Gastroesophageal sphincter (tissue), 4 donors: ENCODE measurements around the gene HADH. TPM values are rescaled to one million over a fixed set of nuclear protein-coding genes. Genes with fewer than 3 reads are reported as not detected.
A peak's percentile ranks its signal among the peaks of the same experiment; 100 is the strongest.

Experiments
- ATAC-seq: fragments of 150-250 bp; one replicate; pipeline ENCODE4 v1.9.1; 2016; ENCODE audit warnings: mild to moderate bottlenecking, moderate library complexity
- H3K27ac ChIP-seq, 4 donors: fragments of 200-600 bp; sonication (generic) in 3 of 4; 1 replicate in 3 of 4; 2 replicates in 1 of 4; pipeline ENCODE4 v1.5.1; 2016 to 2019
- H3K27me3 ChIP-seq: fragments of 200-600 bp; sonication (generic); one replicate; pipeline ENCODE4 v1.5.1; 2019
- H3K36me3 ChIP-seq, 2 donors: fragments of 200-600 bp; sonication (generic); one replicate each; pipeline ENCODE4 v1.5.1; 2019; ENCODE audit warnings: control low read depth in 1 of 2
- H3K4me1 ChIP-seq, 3 donors: fragments of 200-600 bp; sonication (generic); 1 replicate in 2 of 3; 2 replicates in 1 of 3; pipeline ENCODE4 v1.5.1; 2016 to 2019; ENCODE audit warnings: control low read depth in 2 of 3
- H3K4me3 ChIP-seq, 2 donors: fragments of 200-600 bp; sonication (generic); one replicate each; pipeline ENCODE4 v1.5.1; 2019; ENCODE audit warnings: mild to moderate bottlenecking in 1 of 2, moderate library complexity in 1 of 2
- H3K9me3 ChIP-seq, 3 donors: fragments of 200-600 bp; sonication (generic); one replicate each; pipeline ENCODE4 v1.5.1; 2017 to 2019; ENCODE audit warnings: control low read depth in 2 of 3
- EP300 ChIP-seq: sonication (generic); formaldehyde crosslinking; IDR thresholded peaks from one replicate; pipeline ENCODE4 v1.6.1; 2017; ENCODE audit warnings: antibody characterized with exemption, mild to moderate bottlenecking
- POLR2A ChIP-seq, 2 donors: fragments of 450-650 bp; IDR thresholded peaks; one replicate each; pipeline ENCODE4 v1.6.1; 2017; ENCODE audit warnings: antibody characterized with exemption in 2 of 2, mild to moderate bottlenecking in 2 of 2, moderate library complexity in 1 of 2
- POLR2AphosphoS5 ChIP-seq: sonication (generic); formaldehyde crosslinking; IDR thresholded peaks from one replicate; pipeline ENCODE4 v1.6.1; 2017; ENCODE audit warnings: antibody characterized with exemption
- WGBS, 2 donors: methylation state at CpG; one replicate each; pipeline ENCODE4 v1.1.5; 2018; ENCODE audit warnings: low coverage in 1 of 2; 5-methylcytosine and 5-hydroxymethylcytosine counted together
- total RNA-seq, 4 donors: library from RNA; depleted of rRNA; stranded (reverse); fragments of >200 nt; gene quantifications; one replicate each; pipeline ENCODE4 v1.1.0, GENCODE V29; 2016
- TF ChIP-seq, protein P1 (sequence below), 4 experiments: fragments of 200-600 bp in 2 of 4; fragments of 450-650 bp in 2 of 4; sonication (generic) in 1 of 4; IDR thresholded peaks; one replicate each; pipeline ENCODE4 v1.5.1; 2017 to 2019; ENCODE audit warnings: antibody characterized with exemption in 4 of 4, mild to moderate bottlenecking in 2 of 4, moderate library complexity in 2 of 4

Gene HADH
- 100 to 1,000 TPM in 2 of 4 donors, 10 to 100 TPM in 2; 88.9 to 148 (median 112) TPM for total RNA-seq

DNA sequence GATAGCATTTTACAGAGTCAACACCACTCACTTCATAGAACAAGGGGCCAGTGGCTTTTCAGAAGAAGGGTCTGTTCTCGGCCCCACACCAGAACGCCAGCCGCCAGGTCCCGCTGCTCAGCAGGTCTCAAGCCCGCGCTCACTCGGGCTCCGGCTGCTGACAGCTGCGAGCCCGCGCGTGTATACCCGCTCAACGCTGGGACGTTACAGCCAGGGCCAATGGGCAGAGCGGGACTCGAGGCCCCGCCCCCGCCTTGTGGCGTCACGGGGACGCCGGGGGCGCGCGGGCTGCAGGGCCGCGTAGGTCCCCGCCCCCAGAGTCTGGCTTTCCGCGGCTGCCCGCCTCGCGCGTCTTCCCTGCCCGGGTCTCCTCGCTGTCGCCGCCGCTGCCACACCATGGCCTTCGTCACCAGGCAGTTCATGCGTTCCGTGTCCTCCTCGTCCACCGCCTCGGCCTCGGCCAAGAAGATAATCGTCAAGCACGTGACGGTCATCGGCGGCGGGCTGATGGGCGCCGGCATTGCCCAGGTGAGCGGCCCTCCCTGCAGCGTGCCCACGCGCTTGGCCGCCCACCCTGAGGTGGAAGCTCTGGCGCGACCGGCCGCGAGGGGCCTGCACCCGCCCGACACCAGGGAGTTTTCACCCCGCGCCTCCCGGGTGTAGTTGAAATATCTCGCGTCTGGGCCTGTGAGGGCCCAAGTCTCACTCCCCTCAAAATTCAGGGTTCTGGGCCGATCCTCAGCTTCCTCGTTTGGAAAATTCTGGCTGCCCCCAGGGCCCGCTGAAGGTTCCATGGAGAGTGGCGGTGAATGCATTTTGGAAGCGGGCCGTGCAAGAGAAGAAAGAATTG is at the start of gene HADH:
Gene HADH, plus strand, starts transcription at position 353 of the 850 bp plus-strand sequence. Its CDS starts 44 bp downstream, at position 397.
- Histone ChIP-seq H3K27ac (peak within 1 kb of the TSS; percentile 62 to 98 (median 94)), H3K4me1 (peaks cover 3 to 66% (median 13%) of the 10 kb centered on the region in 3 donors), H3K9me3 (no peaks in the 10 kb centered on the region), H3K4me3 (peak within 1 kb of the TSS; percentile 56 to 85), H3K36me3 (no peaks in the 10 kb centered on the region), H3K27me3 (no peaks in the 10 kb centered on the region)
- TF ChIP-seq POLR2A (IDR thresholded peaks at IDR 0.05) (peak; percentile 89 to 97), POLR2AphosphoS5 (peak; percentile 98), EP300 (no peak)
- TF ChIP-seq, protein P1, sequence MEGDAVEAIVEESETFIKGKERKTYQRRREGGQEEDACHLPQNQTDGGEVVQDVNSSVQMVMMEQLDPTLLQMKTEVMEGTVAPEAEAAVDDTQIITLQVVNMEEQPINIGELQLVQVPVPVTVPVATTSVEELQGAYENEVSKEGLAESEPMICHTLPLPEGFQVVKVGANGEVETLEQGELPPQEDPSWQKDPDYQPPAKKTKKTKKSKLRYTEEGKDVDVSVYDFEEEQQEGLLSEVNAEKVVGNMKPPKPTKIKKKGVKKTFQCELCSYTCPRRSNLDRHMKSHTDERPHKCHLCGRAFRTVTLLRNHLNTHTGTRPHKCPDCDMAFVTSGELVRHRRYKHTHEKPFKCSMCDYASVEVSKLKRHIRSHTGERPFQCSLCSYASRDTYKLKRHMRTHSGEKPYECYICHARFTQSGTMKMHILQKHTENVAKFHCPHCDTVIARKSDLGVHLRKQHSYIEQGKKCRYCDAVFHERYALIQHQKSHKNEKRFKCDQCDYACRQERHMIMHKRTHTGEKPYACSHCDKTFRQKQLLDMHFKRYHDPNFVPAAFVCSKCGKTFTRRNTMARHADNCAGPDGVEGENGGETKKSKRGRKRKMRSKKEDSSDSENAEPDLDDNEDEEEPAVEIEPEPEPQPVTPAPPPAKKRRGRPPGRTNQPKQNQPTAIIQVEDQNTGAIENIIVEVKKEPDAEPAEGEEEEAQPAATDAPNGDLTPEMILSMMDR (IDR thresholded peaks at IDR 0.05), result no peak
- ATAC-seq, result peak; percentile 100
- 0% methylated on average over 3 to 6 of the region's 78 CpGs for WGBS, 2 donors

DNA sequence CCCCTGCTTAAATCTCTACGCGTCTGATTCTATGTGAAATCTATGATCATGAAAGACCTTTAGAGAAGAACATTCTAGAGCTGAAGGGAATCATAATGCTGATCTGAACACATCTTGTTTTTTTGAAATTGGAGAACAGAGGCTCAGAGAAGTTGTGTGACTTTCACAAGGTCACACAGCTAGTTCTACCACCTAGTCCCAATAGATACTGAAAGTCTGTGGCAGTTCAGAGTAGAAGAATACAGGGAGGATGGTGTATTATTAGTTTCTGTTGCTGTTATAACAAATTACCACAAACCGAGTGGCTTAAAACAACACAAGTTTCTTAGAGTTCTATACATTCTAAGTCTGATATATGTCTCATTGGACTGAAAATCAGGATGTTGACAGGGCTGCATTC is 43.9 kb upstream of the HADH start:
- Histone ChIP-seq H3K4me1 (no peaks in the 10 kb centered on the region), H3K27me3 (no peaks in the 10 kb centered on the region), H3K27ac (no peak overlapping the region), H3K4me3 (no peak overlapping the region), H3K9me3 (no peaks in the 10 kb centered on the region), H3K36me3 (peaks cover 0 to 65% of the 10 kb centered on the region in 2 donors)
- WGBS, 2 donors, result 89 to 94% methylated on average over 3 of the region's 3 CpGs
- no peak for ATAC-seq
- no peak for TF ChIP-seq POLR2AphosphoS5
- TF ChIP-seq EP300, result no peak
- TF ChIP-seq, protein P1 (IDR thresholded peaks at IDR 0.05), result no peak
- TF ChIP-seq POLR2A (IDR thresholded peaks at IDR 0.05), result no peak

DNA sequence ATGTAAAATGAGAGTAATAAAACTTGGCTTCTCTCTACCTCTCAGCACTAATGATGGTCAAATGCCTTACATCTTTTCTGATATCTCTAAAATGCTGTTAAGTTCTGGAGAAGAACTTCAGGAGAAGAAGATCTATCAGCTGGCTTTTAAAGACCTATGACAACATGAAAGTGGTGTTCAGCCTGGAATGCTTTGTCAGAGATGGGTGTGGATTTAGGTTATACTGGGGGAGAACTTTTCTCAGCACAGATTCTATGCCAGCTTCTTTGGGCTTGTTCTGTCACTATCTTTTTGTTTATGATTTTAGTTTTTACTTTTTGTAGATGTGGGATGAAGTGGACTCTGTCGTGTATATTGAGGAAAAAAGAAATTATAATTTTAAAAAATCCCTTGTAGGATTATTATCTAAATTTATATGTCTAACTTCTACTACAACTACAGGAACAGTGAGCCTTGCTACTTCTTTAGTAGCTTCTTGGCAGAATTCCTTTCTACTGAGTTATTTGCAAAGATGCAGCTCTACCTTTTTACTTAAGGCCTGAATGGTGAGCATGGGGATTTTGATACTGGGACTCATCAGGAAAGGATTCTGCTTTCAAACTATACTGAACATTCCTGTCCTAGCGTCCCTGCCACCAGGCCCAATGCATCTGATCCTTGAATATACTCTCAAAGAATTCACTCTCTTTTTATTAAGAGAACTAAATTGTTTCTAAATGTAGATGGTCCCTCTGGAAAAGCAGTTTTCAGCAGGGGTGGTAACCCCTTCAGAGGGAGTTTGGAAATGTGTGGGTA is 38.7 kb upstream of the HADH start:
- 93 to 100% methylated on average over 2 of the region's 2 CpGs for WGBS, 2 donors
- TF ChIP-seq POLR2AphosphoS5, result no peak
- no peak for TF ChIP-seq POLR2A (IDR thresholded peaks at IDR 0.05)
- TF ChIP-seq EP300, result no peak
- TF ChIP-seq, protein P1 (IDR thresholded peaks at IDR 0.05), result no peak

DNA sequence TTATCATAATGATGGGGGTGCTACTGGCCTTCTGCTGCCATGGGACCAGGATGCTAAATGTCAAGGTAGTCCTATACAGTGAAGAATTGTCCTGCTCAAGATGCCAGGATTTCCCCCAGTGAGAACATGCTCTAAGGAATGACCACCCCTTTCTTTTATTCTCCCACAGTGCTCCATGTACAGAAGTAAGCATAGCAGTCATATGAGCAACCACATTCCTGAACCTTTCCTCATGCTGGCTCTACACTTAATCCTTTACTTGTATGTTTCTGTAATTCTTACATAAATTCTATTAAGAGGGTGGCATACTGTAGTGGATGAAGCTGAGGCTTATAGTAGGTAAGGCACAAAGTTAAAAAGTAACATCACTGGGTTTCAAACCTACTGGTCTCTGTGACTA is 38.1 kb upstream of the HADH start:
- H3K4me3 ChIP-seq, result no peak overlapping the region
- H3K9me3 ChIP-seq, result peaks cover 0 to 3% (median 0%) of the 10 kb centered on the region in 3 donors
- peak; percentile 31 for ATAC-seq
- peaks cover 0 to 68% of the 10 kb centered on the region in 2 donors for H3K36me3 ChIP-seq
- no peaks in the 10 kb centered on the region for H3K4me1 ChIP-seq
- H3K27ac ChIP-seq, result peak overlapping the region in 1 of 4 donors; percentile 45
- TF ChIP-seq POLR2A (IDR thresholded peaks at IDR 0.05) (no peak), EP300 (no peak), POLR2AphosphoS5 (no peak)
- TF ChIP-seq, protein P1 (IDR thresholded peaks at IDR 0.05), result no peak
- no peaks in the 10 kb centered on the region for H3K27me3 ChIP-seq

More for the DNA sequence above, 38.7 kb upstream of the HADH start:
- H3K27me3 ChIP-seq, result no peaks in the 10 kb centered on the region
- no peaks in the 10 kb centered on the region for H3K4me1 ChIP-seq
- H3K36me3 ChIP-seq, result peaks cover 0 to 74% of the 10 kb centered on the region in 2 donors
- ATAC-seq, result no peak
- no peaks in the 10 kb centered on the region for H3K9me3 ChIP-seq
- H3K27ac ChIP-seq, result peak overlapping the region in 1 of 4 donors; percentile 12
- H3K4me3 ChIP-seq, result no peak overlapping the region
